Right forelimb (tissue), 1 donor: ENCODE data around the gene TFAP2B.

ENCODE experiments used
- DNase-seq: peaks from one replicate; pipeline ENCODE4 v3.0.0-alpha.2; 2018

Gene TFAP2B

DNA sequence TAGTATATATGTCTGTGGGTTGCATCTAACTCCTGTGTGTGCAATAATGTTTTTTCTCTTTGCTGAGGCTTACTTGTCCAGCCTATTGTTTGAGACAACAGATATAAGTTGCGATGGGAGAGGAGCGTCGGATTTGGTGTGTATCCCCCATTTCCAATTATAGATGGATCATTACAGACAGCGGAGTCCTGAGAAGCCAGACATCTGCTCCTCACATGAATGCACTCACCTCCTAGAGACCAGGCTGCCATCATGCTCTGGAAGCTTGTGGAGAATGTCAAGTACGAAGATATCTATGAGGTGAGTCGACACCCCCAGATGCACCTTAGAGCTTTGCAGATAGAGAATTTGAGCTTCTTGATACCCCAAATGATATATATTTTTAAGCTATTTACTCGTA is at the start of gene TFAP2B:
TFAP2B (plus strand) TSS at position 199 of the 400 bp plus-strand sequence; CDS start at position 220, 21 bp downstream.
- DNase-seq = no peak

DNA sequence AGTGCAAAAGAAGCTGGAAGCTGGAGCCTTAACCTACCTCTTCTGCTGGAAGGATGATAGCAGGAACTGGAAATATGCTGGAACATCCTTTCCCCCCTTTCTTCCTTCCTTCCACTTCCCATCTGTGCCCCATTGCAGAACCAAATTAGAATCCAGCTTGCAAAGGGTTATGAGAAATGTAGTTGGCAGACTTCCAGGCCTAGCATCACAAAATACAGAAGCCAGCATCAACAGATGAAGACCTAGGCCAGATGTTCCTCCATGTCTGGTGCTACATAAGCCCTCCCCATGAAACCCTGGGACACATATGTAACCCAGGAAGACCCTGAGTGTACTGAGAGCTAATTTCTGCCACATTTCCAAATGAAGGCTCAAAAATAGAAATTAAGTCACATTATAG is 40.0 kb upstream of the TFAP2B start:
- DNase-seq = no peak

DNA sequence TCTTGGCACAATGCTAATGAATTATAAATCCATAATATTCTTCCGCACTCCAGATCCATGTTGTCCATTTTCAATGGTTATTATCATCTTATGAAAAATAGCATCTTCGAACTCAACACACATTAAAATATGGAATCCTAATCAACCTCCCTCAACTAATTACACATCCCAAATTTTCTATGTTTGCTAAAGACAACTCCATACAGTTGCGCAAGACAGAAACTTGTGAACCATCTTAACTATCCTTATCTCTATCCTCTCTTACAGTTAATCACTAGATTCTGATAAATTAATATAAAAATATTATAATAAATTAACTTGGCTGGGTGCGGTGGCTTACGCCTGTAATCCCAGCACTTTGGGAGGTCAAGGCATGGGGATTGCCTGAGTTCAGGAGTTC is 38.3 kb upstream of the TFAP2B start:
- no peak for DNase-seq

DNA sequence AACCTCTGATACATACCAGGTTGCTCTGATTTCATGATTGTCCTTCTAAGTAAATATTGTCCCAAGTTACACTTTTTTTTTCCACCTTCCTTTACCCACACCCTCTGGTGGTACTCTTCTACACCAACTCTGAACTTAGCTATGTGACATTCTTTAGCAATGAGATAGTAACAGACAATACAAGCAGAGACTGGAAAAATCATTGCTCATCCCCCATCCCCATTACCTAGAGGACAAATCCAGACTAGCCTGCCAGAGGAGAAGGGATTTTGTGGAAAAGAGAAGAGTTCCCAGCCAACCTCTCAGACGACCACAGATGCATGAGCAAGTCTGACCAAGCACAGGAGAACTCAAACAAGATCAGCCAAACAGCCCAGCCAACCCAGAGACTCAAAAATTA is 32.8 kb upstream of the TFAP2B start:
- DNase-seq = no peak

DNA sequence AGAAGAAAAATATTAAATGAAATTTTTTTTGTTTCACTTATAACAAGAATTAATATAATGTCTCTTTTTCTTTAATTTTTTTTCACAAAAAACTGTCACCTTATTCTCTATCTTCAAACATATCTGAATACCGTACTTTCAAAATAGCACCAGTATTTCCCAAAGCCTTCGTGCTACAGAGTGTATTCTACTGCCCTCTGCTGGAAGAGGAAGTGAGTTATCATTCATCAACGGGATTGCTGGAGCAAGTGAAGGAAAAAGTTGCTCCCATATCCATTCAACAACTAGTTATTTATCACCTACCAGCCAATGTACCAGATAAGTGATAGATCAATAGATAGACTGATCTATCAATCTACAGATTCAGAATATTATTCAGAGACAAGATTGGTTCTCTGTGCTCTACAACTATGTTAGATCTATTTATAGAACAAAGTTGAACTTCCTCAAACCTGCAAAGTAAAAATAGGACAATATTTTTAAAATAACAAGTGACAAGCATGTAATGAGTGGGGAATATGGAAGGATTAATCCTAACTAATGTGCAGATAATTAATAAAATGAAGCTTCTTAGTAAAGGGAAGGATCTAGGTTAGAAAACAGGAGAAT is 26.7 kb upstream of the TFAP2B start:
- DNase-seq = no peak

- DNase-seq = no peak
Observed at GRCh38 chr6:50792771-50793170, 25.9 kb upstream of the TFAP2B start.

DNA sequence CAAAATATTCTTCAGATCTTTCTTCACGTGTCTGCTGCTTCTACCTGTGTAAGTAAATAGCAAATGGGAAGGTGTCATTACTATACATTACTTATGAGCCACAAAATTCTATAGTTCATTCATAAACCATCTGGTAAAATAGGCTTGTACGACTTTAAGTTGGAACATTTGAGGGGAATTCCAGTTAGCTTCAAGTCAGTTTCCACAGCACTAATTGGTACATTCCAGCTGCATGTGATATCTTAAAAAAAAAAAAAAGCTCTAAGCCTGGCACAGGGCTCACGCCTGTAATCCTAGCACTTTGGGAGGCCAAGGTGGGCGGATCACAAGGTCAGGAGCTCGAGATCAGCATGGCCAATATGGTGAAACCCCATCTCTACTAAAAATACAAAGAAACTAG is 23.1 kb upstream of the TFAP2B start:
- DNase-seq = no peak

DNA sequence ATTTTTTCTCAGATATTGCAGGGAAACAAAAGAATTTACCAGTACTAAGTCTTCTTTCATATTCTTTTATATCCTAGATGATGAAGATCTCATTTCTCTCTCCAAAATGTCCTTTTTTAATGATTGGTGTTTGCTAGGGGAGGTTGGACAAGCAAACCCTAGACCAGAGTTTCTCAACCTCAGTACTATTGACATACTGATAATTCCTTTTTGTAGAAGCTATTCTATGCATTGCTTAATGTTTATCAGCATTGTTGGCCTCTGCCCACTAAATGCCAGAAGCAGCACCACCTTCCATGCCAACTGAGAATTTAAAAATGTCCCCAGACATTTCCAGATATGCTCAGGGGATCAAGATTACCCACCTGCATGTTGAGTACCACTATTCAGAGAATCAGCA is 14.4 kb upstream of the TFAP2B start:
- DNase-seq = no peak

GRCh38 chr6:50807035-50807434 is 11.6 kb upstream of the TFAP2B start:
- DNase-seq = no peak

GRCh38 chr6:50815436-50816114 is 3.1 kb upstream of the TFAP2B start:
- no peak for DNase-seq

- DNase-seq = peak; percentile 85
Observed at GRCh38 chr6:50816115-50816675, 2.5 kb upstream of the TFAP2B start.

DNA sequence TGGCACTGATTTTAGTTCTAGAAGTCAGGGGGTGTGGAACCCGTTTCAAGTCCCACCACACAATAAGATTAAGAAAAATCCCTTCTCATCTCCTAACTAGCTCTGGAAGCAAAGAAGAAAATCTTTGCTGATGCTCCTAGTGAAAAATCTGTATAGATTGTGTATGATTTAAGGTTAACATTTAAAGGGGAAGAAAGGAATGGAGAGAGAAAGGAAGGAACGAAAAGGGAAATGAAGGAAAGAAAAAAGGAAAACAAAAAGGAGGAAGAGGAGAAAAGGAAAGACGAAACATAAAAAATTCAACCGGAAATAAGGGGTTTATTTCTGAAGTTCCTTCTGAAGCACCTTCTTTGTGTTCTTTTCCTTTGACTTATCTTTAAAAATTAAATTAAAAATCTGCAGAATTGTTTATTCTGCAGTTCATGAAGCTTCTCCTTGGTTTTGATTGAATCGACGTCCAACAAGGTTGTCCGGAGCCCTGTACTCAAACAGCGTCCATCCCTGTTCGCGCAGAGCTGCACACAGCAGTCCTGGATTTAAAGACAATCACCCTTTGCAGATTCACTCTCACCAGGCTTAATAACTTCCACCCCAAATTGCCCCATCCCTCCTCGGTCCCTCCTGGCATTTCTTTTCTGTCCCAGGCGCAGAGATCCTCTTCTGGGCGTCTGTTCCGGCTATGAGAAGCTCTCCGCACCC is 1.6 kb upstream of the TFAP2B start:
- DNase-seq = no peak

- DNase-seq = no peak
Observed at GRCh38 chr6:50817646-50817950, 1.1 kb upstream of the TFAP2B start.

DNA sequence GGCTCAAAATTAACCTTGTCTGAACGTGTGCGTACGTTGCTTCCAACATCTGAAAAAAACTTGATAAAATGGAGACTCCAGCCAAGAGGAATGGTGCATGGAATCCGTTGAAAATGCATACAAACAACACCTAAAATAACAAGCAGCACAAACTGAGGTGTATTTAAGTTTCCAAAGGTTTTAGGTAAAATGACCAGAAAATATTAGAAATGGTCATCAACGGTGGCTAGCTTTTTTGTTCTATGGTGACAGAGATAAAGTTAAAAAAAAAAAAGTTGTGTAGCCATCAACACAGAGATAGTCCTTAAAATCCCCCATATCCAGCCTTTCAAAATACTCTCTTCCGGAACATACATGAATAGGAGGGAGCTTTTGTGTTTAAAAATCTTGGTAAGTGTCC is 651 bp upstream of the TFAP2B start:
- DNase-seq = no peak

DNA sequence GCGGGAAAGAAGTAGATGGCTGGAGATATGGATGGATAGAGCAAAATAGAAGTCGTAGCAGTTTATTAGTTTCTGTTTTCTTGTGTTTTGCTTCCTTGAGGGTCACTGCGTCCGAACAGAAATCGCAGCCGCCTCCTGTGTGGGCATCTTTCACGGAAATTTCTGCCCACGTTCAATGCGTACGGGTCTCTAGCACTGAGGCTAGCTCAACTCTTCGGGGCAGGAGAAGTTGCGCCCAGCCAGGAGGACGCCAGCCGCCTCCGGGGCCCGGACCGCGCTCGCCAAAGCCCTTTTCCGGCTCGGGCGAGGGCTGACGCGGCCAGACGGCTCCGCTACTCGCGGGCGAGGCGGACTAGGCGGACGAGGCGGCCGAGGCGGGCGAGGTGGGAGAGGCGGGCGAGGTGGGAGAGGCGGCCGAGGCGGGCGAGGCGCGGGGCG is 814 bp downstream of the TFAP2B start:
- no peak for DNase-seq

- no peak for DNase-seq
Observed at GRCh38 chr6:50819904-50820868, 1.5 kb downstream of the TFAP2B start.

GRCh38 chr6:50820869-50821264 is 2.2 kb downstream of the TFAP2B start:
- DNase-seq = no peak

- DNase-seq = no peak
Observed at GRCh38 chr6:50821441-50822077, 2.9 kb downstream of the TFAP2B start.

GRCh38 chr6:50822078-50822476 is 3.4 kb downstream of the TFAP2B start:
- DNase-seq = no peak

DNA sequence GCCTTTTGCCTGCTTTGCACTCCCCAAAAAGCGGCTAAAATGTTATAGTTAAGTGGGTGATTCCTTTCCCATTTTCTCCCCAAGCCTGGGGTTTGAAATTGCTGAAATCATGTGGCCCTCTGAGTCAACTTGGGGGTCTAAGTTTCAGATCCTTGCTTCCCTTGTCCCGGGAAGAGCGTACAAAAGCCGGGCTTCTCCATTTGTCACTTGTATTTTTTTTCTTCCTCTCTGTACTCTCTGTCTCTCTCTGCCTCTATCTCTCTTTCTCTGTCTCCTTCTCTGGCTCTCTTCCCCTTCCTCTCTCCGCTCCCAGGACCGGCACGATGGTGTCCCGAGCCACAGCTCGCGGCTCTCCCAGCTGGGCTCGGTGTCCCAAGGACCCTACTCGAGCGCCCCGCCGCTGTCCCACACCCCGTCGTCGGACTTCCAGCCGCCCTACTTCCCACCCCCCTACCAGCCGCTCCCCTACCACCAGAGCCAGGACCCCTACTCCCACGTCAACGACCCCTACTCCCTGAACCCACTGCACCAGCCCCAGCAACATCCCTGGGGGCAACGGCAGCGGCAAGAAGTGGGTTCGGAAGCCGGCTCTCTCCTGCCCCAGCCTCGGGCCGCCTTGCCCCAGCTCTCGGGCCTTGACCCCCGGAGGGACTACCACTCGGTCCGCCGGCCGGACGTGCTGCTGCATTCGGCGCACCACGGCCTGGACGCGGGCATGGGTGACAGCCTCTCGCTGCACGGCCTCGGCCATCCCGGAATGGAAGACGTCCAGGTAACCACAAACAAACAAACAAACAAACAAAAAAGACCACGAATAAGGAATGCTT is 4.6 kb downstream of the TFAP2B start:
- no peak for DNase-seq

GRCh38 chr6:50824552-50824951 is 5.9 kb downstream of the TFAP2B start:
- DNase-seq = no peak
